ENCODE results near the gene TTLL12. TPM values are rescaled to one million over a fixed set of nuclear protein-coding genes. Genes with fewer than 3 reads are reported as not detected.
"Not testable (repeated sequence)": the region's sequence is repeated elsewhere in the genome, so short reads cannot be mapped to it uniquely, and the experiment has no call there.

The TTLL12 gene
- total and polyA plus RNA-seq, 2 of the 8 experiments (the other 6 are each of a cell fraction or from before 2014, with no cell fraction given): 101 to 124 TPM

DNA sequence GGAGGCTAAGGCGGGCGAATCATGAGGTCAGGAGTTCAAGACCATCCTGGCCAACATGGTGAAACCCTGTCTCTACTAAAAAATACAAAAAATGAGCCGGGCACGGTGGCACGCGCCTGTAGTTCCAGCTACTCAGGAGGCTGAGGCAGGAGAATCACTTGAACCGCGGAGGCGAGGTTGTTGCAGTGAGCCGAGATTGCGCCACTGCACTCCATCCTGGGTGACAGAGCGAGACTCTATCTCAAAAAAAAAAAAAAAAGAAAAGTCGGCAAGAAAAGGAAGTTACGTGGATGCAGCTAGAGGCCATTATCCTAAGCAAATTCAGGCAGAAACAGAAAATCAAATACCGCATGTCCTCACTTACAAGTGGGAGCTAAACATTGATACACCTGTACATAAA, 40.6 kb downstream of the TTLL12 start:
- not testable (repeated sequence) for H3K23ac ChIP-seq (ENCODE audit: insufficient read length); H4K8ac ChIP-seq (ENCODE audit: extremely low read depth, insufficient read depth, low read length); H3K14ac ChIP-seq (ENCODE audit: insufficient read length); H2BK5ac ChIP-seq (ENCODE audit: low read depth, low read length); H2BK12ac ChIP-seq (ENCODE audit: low read depth, low read length); H3K36me3 ChIP-seq (ENCODE audit: control insufficient read depth in 2 of 4, insufficient read depth in 4 of 4, low read length in 3 of 4); H3K9ac ChIP-seq (replicated peaks in 1 of 4; ENCODE audit: extremely low read depth in 1 of 4, low read depth in 3 of 4, low read length in 3 of 4); H3K4ac ChIP-seq (replicated peaks; ENCODE audit: insufficient read length, low read depth, low read length); H4K91ac ChIP-seq (replicated peaks; ENCODE audit: insufficient read length, low read length); H3K4me1 ChIP-seq (replicated peaks in 1 of 4; ENCODE audit: control insufficient read depth in 3 of 4, insufficient read depth in 4 of 4, low read length in 3 of 4); H3K27ac ChIP-seq (ENCODE audit: low read depth, low read length); H2BK15ac ChIP-seq (ENCODE audit: low read length); FAIRE-seq; H4K5ac ChIP-seq (ENCODE audit: insufficient read length, low read depth, low read length); H3K79me2 ChIP-seq (ENCODE audit: control insufficient read depth in 1 of 2, insufficient read depth in 2 of 2, low read length in 2 of 2); H3K79me1 ChIP-seq (ENCODE audit: low read depth, low read length); H3K4me2 ChIP-seq (ENCODE audit: insufficient read depth in 1 of 2, low read depth in 2 of 2, low read length in 2 of 2); H3K18ac ChIP-seq (ENCODE audit: extremely low read depth, low read length); H3K9me3 ChIP-seq (ENCODE audit: insufficient read depth in 2 of 2, low read depth in 1 of 2, low read length in 1 of 2); H3K56ac ChIP-seq (replicated peaks; ENCODE audit: insufficient read length, low read depth, low read length); DNase-seq (ENCODE audit: low read depth in 1 of 2, low spot score in 2 of 2); H3K23me2 ChIP-seq (ENCODE audit: low read depth, low read length); H2BK20ac ChIP-seq (ENCODE audit: low read length); H3K4me3 ChIP-seq (ENCODE audit: extremely low read depth in 1 of 4, insufficient read depth in 2 of 4, low read depth in 3 of 4, low read length in 4 of 4); H2AFZ ChIP-seq (ENCODE audit: low read length); H4K20me1 ChIP-seq (replicated peaks in 1 of 2; ENCODE audit: control insufficient read depth in 1 of 2, insufficient read depth in 2 of 2, low read length in 2 of 2); H2AK5ac ChIP-seq (ENCODE audit: low read depth, low read length); H2BK120ac ChIP-seq (replicated peaks; ENCODE audit: low read depth, low read length); H3K27me3 ChIP-seq (replicated peaks in 1 of 4; ENCODE audit: control insufficient read depth in 3 of 4, extremely low read depth in 1 of 4, insufficient read depth in 3 of 4, low read length in 3 of 4)
- ChIA-PET POLR2A (ENCODE audit: partially characterized antibody) (interaction anchor here (0.8 to 1.9 kb wide), 3 partner anchors 32 to 684 kb away, joined by 3 to 5 read pairs (median 3); partner anchors contain the start of gene PACSIN2), CTCF (ENCODE audit: partially characterized antibody) (interaction anchor here (0.9 kb wide), 1 partner anchor 41 kb away, joined by 3 read pairs; no protein-coding TSS in a partner anchor)
- 93% methylated on average over 12 of the region's 15 CpGs; no CpG with 5 or more reads in 1 of the 2 experiments for WGBS, 2 experiments (ENCODE audit: extremely low coverage in 1 of 2, insufficient coverage in 1 of 2, insufficient read length in 1 of 2, insufficient replicate concordance in 2 of 2, low coverage in 1 of 2, low lambda C conversion rate in 2 of 2, missing lambda C conversion rate in 1 of 2)

DNA sequence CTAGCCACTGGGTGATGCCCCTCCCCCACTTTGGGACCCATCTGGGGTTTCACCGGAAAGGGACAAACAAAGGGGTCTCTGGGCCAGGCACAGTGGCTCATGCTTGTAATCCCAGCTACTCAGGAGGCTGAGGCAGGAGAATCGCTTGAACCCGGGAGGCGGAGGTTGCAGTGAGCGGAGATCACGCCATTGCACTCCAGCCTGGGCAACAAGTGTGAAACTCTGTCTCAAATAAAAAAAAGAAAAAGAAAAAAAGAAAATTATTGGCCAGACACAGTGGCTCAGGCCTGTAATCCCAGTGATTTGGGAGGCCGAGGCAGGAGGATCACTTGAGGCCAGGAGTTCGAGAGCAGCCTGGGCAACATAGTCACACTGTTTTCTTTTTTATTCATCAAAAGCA, 41.6 kb downstream of the TTLL12 start:
- not testable (repeated sequence) for H3K79me2 ChIP-seq (ENCODE audit: control insufficient read depth in 1 of 2, insufficient read depth in 2 of 2, low read length in 2 of 2); H3K79me1 ChIP-seq (ENCODE audit: low read depth, low read length); H2AK5ac ChIP-seq (ENCODE audit: low read depth, low read length); H2BK120ac ChIP-seq (replicated peaks; ENCODE audit: low read depth, low read length); H3K23ac ChIP-seq (ENCODE audit: insufficient read length); H3K27ac ChIP-seq (ENCODE audit: low read depth, low read length); H3K4me1 ChIP-seq (replicated peaks in 1 of 4; ENCODE audit: control insufficient read depth in 3 of 4, insufficient read depth in 4 of 4, low read length in 3 of 4); H4K20me1 ChIP-seq (replicated peaks in 1 of 2; ENCODE audit: control insufficient read depth in 1 of 2, insufficient read depth in 2 of 2, low read length in 2 of 2); H3K9ac ChIP-seq (replicated peaks in 1 of 4; ENCODE audit: extremely low read depth in 1 of 4, low read depth in 3 of 4, low read length in 3 of 4); H3K56ac ChIP-seq (replicated peaks; ENCODE audit: insufficient read length, low read depth, low read length); H3K36me3 ChIP-seq (ENCODE audit: control insufficient read depth in 2 of 4, insufficient read depth in 4 of 4, low read length in 3 of 4); H2BK5ac ChIP-seq (ENCODE audit: low read depth, low read length); H3K23me2 ChIP-seq (ENCODE audit: low read depth, low read length); H3K9me3 ChIP-seq (ENCODE audit: insufficient read depth in 2 of 2, low read depth in 1 of 2, low read length in 1 of 2); H3K18ac ChIP-seq (ENCODE audit: extremely low read depth, low read length); H2BK20ac ChIP-seq (ENCODE audit: low read length); H2AFZ ChIP-seq (ENCODE audit: low read length); H4K5ac ChIP-seq (ENCODE audit: insufficient read length, low read depth, low read length); H2BK12ac ChIP-seq (ENCODE audit: low read depth, low read length); DNase-seq (ENCODE audit: low read depth in 1 of 2, low spot score in 2 of 2); H3K27me3 ChIP-seq (replicated peaks in 1 of 4; ENCODE audit: control insufficient read depth in 3 of 4, extremely low read depth in 1 of 4, insufficient read depth in 3 of 4, low read length in 3 of 4); FAIRE-seq; H3K4me2 ChIP-seq (ENCODE audit: insufficient read depth in 1 of 2, low read depth in 2 of 2, low read length in 2 of 2); H2BK15ac ChIP-seq (ENCODE audit: low read length); H4K8ac ChIP-seq (ENCODE audit: extremely low read depth, insufficient read depth, low read length); H3K14ac ChIP-seq (ENCODE audit: insufficient read length); H3K4me3 ChIP-seq (ENCODE audit: extremely low read depth in 1 of 4, insufficient read depth in 2 of 4, low read depth in 3 of 4, low read length in 4 of 4); H3K4ac ChIP-seq (replicated peaks; ENCODE audit: insufficient read length, low read depth, low read length); H4K91ac ChIP-seq (replicated peaks; ENCODE audit: insufficient read length, low read length)
- POLR2A ChIA-PET (ENCODE audit: partially characterized antibody): interaction anchor here (0.8 to 1.2 kb wide), 2 partner anchors 31 to 683 kb away, joined by 3 read pairs; no protein-coding TSS in a partner anchor
- 88% methylated on average over 8 of the region's 8 CpGs; no CpG with 5 or more reads in 1 of the 2 experiments for whole genome bisulfite sequencing, 2 experiments (ENCODE audit: extremely low coverage in 1 of 2, insufficient coverage in 1 of 2, insufficient read length in 1 of 2, insufficient replicate concordance in 2 of 2, low coverage in 1 of 2, low lambda C conversion rate in 2 of 2, missing lambda C conversion rate in 1 of 2)
- CTCF ChIA-PET (ENCODE audit: partially characterized antibody): interaction anchor here (0.9 kb wide), 1 partner anchor 9 kb away, joined by 5 read pairs; no protein-coding TSS in a partner anchor
